ENCODE data around the gene CPTP. TPM values are rescaled to one million over a fixed set of nuclear protein-coding genes. Genes with fewer than 3 reads are reported as not detected.
"Not testable (repeated sequence)": the region's sequence is repeated elsewhere in the genome, so short reads cannot be mapped to it uniquely, and the experiment has no call there.

Gene CPTP
- total and polyA plus RNA-seq, 7 donors = 8.4 to 57.1 (median 21.6) TPM

DNA sequence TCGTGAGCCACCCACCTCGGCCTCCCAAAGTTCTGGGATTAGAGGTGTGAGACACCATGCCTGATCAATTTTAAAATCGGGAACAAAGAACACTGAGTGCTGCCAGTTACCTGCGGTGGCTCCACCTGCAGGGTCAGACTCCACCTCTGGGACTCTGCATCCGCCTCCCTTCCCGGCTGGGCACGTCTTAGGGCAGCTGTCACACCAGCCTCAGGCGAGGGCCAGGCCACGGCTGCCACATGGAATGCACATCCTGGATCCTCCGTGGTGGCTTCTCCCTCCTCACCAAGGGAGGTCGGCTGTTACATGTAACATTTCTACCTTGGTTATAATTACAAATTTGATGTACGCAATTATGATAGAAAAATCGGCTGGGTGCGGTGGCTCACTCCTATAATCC, 39.7 kb downstream of the CPTP start:
- intact Hi-C loops (cut with DNase I) = no loop called here
- DNase-seq = no peak

DNA sequence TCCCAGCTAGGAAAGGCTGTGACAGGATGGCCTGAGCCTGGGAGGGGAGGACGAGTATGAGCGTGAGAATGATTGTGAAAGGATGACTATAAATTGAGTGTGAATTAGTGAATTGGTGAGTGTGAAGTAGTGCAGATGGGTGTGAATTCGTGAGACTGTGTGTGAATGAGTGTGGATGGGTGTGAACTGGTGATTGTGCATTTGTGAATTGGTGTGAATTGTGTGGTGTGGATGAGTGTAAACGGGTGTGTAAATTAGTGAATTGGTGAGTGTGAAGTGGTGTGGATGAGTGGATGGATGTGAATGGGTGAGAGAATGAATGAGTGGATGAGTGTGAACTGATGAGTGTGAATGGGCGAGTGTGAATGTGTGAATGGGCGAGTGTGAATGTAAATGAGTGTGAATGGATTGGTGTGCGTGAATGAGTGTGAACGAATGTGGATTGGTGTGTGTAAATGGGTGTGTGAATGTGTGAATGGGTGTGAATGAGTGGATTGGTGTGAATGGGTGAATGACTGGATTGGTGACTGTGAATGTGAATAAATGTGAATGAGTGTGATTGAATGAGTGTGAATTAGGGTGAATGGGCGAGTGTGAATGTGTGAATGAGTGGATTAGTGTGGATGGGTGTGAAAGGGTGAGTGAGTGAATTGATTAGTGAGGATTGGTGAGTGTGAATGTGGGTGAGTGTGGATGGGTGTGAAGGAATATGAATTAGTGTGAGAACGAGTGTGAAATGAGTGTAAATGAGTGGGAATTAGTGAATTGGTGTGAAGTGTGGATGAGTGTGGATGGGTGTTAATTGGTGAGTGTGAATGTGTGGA, 41.5 kb downstream of the CPTP start:
- intact Hi-C loops (cut with DNase I) = no loop called here
- TF ChIP-seq EP300 (IDR thresholded peaks at IDR 0.05) = no peak
- TF ChIP-seq, protein P1, sequence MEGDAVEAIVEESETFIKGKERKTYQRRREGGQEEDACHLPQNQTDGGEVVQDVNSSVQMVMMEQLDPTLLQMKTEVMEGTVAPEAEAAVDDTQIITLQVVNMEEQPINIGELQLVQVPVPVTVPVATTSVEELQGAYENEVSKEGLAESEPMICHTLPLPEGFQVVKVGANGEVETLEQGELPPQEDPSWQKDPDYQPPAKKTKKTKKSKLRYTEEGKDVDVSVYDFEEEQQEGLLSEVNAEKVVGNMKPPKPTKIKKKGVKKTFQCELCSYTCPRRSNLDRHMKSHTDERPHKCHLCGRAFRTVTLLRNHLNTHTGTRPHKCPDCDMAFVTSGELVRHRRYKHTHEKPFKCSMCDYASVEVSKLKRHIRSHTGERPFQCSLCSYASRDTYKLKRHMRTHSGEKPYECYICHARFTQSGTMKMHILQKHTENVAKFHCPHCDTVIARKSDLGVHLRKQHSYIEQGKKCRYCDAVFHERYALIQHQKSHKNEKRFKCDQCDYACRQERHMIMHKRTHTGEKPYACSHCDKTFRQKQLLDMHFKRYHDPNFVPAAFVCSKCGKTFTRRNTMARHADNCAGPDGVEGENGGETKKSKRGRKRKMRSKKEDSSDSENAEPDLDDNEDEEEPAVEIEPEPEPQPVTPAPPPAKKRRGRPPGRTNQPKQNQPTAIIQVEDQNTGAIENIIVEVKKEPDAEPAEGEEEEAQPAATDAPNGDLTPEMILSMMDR (IDR thresholded peaks at IDR 0.05) = no peak
- no peak for TF ChIP-seq POLR2AphosphoS5 (IDR thresholded peaks at IDR 0.05)
- no peak for TF ChIP-seq POLR2A (IDR thresholded peaks at IDR 0.05)
- Histone ChIP-seq H3K36me3 (no peaks in the 10 kb centered on the region), H3K9me3 (no peaks in the 10 kb centered on the region), H3K4me3 (no peak overlapping the region), H3K27me3 (no peaks in the 10 kb centered on the region), H3K27ac (no peak overlapping the region), H3K4me1 (peaks cover 0 to 14% (median 11%) of the 10 kb centered on the region in 4 donors)
- DNase-seq = no peak
- 83% methylated on average over 10 of the region's 10 CpGs for WGBS, 2 donors

More for the DNA sequence above, 39.7 kb downstream of the CPTP start:
- peaks cover 0 to 33% (median 29%) of the 10 kb centered on the region in 4 donors for H3K4me1 ChIP-seq
- no peak overlapping the region for H3K27ac ChIP-seq
- TF ChIP-seq, protein P1 (IDR thresholded peaks at IDR 0.05) = no peak
- TF ChIP-seq POLR2A (IDR thresholded peaks at IDR 0.05) = no peak
- TF ChIP-seq POLR2AphosphoS5 (IDR thresholded peaks at IDR 0.05) = no peak
- no peak for TF ChIP-seq EP300 (IDR thresholded peaks at IDR 0.05)
- H3K4me3 ChIP-seq = no peak overlapping the region
- H3K9me3 ChIP-seq = no peaks in the 10 kb centered on the region
- 40 to 76% methylated on average over 14 of the region's 14 CpGs for WGBS, 2 donors
- H3K27me3 ChIP-seq = no peaks in the 10 kb centered on the region
- no peaks in the 10 kb centered on the region for H3K36me3 ChIP-seq

DNA sequence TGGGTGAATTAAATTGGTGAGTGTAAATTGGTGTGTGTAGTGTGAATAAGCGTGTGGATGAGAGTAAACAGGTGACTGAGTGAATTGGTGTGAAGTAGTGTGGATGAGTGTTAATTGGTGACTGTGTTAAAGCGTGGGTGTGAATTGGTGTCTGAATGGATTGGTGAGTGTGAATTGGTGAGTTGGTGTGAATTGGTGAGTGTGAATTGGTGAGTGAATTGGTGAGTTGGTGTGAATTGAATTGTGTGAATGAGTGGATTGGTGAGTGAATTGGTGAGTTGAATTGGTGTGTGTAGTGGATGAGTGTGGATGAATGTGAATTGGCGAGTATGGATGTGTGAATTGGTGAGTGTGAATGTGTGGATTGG, 42.1 kb downstream of the CPTP start:
- Histone ChIP-seq H3K27me3 (no peaks in the 10 kb centered on the region), H3K9me3 (no peaks in the 10 kb centered on the region), H3K4me1 (peaks cover 0 to 14% (median 9%) of the 10 kb centered on the region in 4 donors), H3K27ac (no peak overlapping the region), H3K36me3 (no peaks in the 10 kb centered on the region), H3K4me3 (no peak overlapping the region)
- DNase-seq = no peak
- WGBS, 2 donors = 96 to 99% methylated on average over 3 of the region's 3 CpGs
- intact Hi-C loops (cut with DNase I) = no loop called here
- TF ChIP-seq POLR2A (IDR thresholded peaks at IDR 0.05) = no peak
- no peak for TF ChIP-seq POLR2AphosphoS5 (IDR thresholded peaks at IDR 0.05)
- TF ChIP-seq, protein P1 (IDR thresholded peaks at IDR 0.05) = no peak
- TF ChIP-seq EP300 (IDR thresholded peaks at IDR 0.05) = no peak

DNA sequence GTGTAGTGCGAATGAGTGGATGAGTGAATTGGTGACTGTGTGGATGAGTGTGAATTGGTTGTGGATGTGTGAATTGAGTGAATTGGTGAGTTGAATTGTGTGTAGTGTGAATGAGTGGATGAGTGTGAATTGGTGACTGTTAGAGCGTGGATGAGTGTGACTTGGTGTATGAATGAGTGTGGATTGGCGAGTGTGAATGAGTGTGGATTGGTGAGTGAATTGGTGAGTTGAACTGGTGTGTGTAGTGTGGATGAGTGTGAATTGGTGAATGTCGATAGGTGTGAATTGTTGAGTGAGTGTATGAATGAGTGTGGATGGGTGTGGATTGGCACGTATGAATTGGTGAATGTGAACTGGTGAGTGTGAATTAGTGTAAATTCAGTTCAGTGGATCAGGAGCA, 42.7 kb downstream of the CPTP start:
- H3K27ac ChIP-seq = no peak overlapping the region
- WGBS, 2 donors = 95 to 97% methylated on average over 5 of the region's 5 CpGs
- no peak for DNase-seq
- H3K36me3 ChIP-seq = no peaks in the 10 kb centered on the region
- peaks cover 0 to 14% (median 11%) of the 10 kb centered on the region in 4 donors for H3K4me1 ChIP-seq
- no peak for TF ChIP-seq POLR2A (IDR thresholded peaks at IDR 0.05)
- intact Hi-C loops (cut with DNase I) = no loop called here
- no peaks in the 10 kb centered on the region for H3K27me3 ChIP-seq
- H3K9me3 ChIP-seq = no peaks in the 10 kb centered on the region
- no peak overlapping the region for H3K4me3 ChIP-seq

DNA sequence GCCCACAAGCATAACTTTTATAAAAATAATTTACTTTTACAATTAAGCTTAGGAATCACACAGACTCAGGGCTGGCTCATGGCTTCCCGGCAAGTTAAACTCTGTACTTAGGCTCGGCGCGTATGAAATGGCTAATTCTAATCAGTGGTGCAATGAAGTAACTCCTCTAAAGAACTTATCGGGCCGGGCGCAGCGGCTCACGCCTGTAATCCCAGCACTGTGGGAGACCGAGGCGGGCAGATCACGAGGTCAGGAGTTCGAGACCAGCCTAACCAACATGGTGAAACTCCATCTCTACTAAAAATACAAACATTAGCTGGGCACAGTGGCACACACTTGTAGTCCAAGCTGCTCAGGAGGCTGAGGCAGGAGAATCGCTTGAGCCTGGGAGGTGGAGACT, 45.5 kb downstream of the CPTP start:
- intact Hi-C loops (cut with DNase I); H3K27ac ChIP-seq; DNase-seq; H3K27me3 ChIP-seq; H3K9me3 ChIP-seq; H3K4me3 ChIP-seq: not testable (repeated sequence)
- Histone ChIP-seq H3K36me3 (peaks cover 0 to 15% (median 4%) of the 10 kb centered on the region in 4 donors), H3K4me1 (peaks cover 2 to 33% (median 28%) of the 10 kb centered on the region in 4 donors)
- WGBS, 2 donors = 92 to 94% methylated on average over 14 of the region's 14 CpGs
